GM06990 (cell line): Measurements from ENCODE around the gene UNK.

Experiments
- DNase-seq: peaks from one replicate; pipeline ENCODE4 v3.0.0-alpha.2; 2011; ENCODE audit not compliant: insufficient read length; ENCODE audit errors: extremely low read depth
- H3K27me3 ChIP-seq: replicated peaks from 2 replicates; pipeline ENCODE4 v1.6.0; 2011; ENCODE audit warnings: low read length; ENCODE audit not compliant: control insufficient read depth, insufficient read depth
- H3K36me3 ChIP-seq: 2 replicates; pipeline ENCODE4 v1.5.1; 2011; ENCODE audit warnings: low read length; ENCODE audit not compliant: control insufficient read depth, insufficient read depth
- H3K4me3 ChIP-seq: replicated peaks from 2 replicates; pipeline ENCODE4 v1.5.1; 2011; ENCODE audit warnings: low read depth, mild to moderate bottlenecking, control low read depth, low read length
- CTCF ChIP-seq: IDR thresholded peaks from 2 replicates; pipeline ENCODE4 v1.5.1; 2011; ENCODE audit warnings: low read length, control low read depth, mild to moderate bottlenecking, inconsistent platforms; ENCODE audit not compliant: insufficient read depth, poor library complexity, severe bottlenecking

Gene UNK

GRCh38 chr17:75778861-75779249, 5.8 kb upstream of the UNK start:
- no peak for DNase-seq
- Histone ChIP-seq H3K4me3 (peak overlapping the region; percentile 88), H3K36me3 (peaks cover 13% of the 10 kb centered on the region), H3K27me3 (no peaks in the 10 kb centered on the region)
- peak; percentile 67 for TF ChIP-seq CTCF

GRCh38 chr17:75779250-75779986, 5.2 kb upstream of the UNK start:
- H3K4me3 ChIP-seq = peak overlapping the region; percentile 88
- TF ChIP-seq CTCF = no peak
- H3K27me3 ChIP-seq = no peaks in the 10 kb centered on the region
- H3K36me3 ChIP-seq = peaks cover 13% of the 10 kb centered on the region
- peak; percentile 97 for DNase-seq

GRCh38 chr17:75779987-75780889, 4.4 kb upstream of the UNK start:
- TF ChIP-seq CTCF = no peak
- H3K4me3 ChIP-seq = no peak overlapping the region
- H3K27me3 ChIP-seq = no peaks in the 10 kb centered on the region
- peaks cover 9% of the 10 kb centered on the region for H3K36me3 ChIP-seq
- DNase-seq = no peak

GRCh38 chr17:75783069-75783783, 1.4 kb upstream of the UNK start:
- no peaks in the 10 kb centered on the region for H3K27me3 ChIP-seq
- TF ChIP-seq CTCF = peak; percentile 63
- H3K4me3 ChIP-seq = peak overlapping the region; percentile 85; the same call in 1 of the 2 replicates
- peak; percentile 58 for DNase-seq
- peaks cover 5% of the 10 kb centered on the region for H3K36me3 ChIP-seq

- TF ChIP-seq CTCF = no peak
- no peak for DNase-seq
- no peaks in the 10 kb centered on the region for H3K27me3 ChIP-seq
- H3K4me3 ChIP-seq = peak overlapping the region; percentile 85
- H3K36me3 ChIP-seq = no peaks in the 10 kb centered on the region; the same call in 1 of the 2 replicates
Measured at GRCh38 chr17:75783803-75784472, 668 bp upstream of the UNK start.
